ENCODE results near the gene DNAH9.

The DNAH9 gene

GRCh38 chr17:11795906-11796305 is 197.6 kb downstream of the DNAH9 start:
- Histone ChIP-seq H3K4me1 (ENCODE audit: control insufficient read depth, low read length) (no peaks in the 10 kb centered on the region), H4K20me1 (ENCODE audit: control insufficient read depth, insufficient read depth, low read depth, low read length) (no peaks in the 10 kb centered on the region), H3K27me3 (ENCODE audit: control insufficient read depth, low read length) (no peaks in the 10 kb centered on the region), H3K9me3 (ENCODE audit: control insufficient read depth, insufficient read depth, low read length) (no peaks in the 10 kb centered on the region; the same call in 1 of the 2 replicates), H3K4me2 (ENCODE audit: low read length) (no peak overlapping the region), H3K9me2 (replicated peaks; ENCODE audit: control insufficient read depth, low read length) (no peaks in the 10 kb centered on the region), H3K4me3 (ENCODE audit: low read length) (no peak overlapping the region), H3K79me2 (ENCODE audit: control insufficient read depth, low read length) (no peaks in the 10 kb centered on the region), H3K36me3 (ENCODE audit: control insufficient read depth, low read length) (no peaks in the 10 kb centered on the region), H3K27ac (ENCODE audit: low read depth, low read length) (no peak overlapping the region), H3F3A (ENCODE audit: control insufficient read depth, insufficient read depth) (no peaks in the 10 kb centered on the region)
- TF ChIP-seq EZH2phosphoT487 (IDR thresholded peaks at IDR 0.05; ENCODE audit: borderline replicate concordance, low read length) (no peak), CTCF (IDR thresholded peaks at IDR 0.05; ENCODE audit: low read depth, low read length, poor library complexity, severe bottlenecking) (no peak)

GRCh38 chr17:11797803-11798202 is 199.5 kb downstream of the DNAH9 start:
- Histone ChIP-seq H3K4me1 (ENCODE audit: control insufficient read depth, low read length) (no peaks in the 10 kb centered on the region), H3F3A (ENCODE audit: control insufficient read depth, insufficient read depth) (no peaks in the 10 kb centered on the region), H3K9me3 (ENCODE audit: control insufficient read depth, insufficient read depth, low read length) (no peaks in the 10 kb centered on the region; the same call in 1 of the 2 replicates), H3K36me3 (ENCODE audit: control insufficient read depth, low read length) (no peaks in the 10 kb centered on the region), H3K9me2 (replicated peaks; ENCODE audit: control insufficient read depth, low read length) (no peaks in the 10 kb centered on the region), H3K4me2 (ENCODE audit: low read length) (no peak overlapping the region), H3K27ac (ENCODE audit: low read depth, low read length) (no peak overlapping the region), H3K79me2 (ENCODE audit: control insufficient read depth, low read length) (no peaks in the 10 kb centered on the region), H3K27me3 (ENCODE audit: control insufficient read depth, low read length) (no peaks in the 10 kb centered on the region), H3K4me3 (ENCODE audit: low read length) (no peak overlapping the region), H4K20me1 (ENCODE audit: control insufficient read depth, insufficient read depth, low read depth, low read length) (no peaks in the 10 kb centered on the region)
- TF ChIP-seq EZH2phosphoT487 (IDR thresholded peaks at IDR 0.05; ENCODE audit: borderline replicate concordance, low read length) (no peak), CTCF (IDR thresholded peaks at IDR 0.05; ENCODE audit: low read depth, low read length, poor library complexity, severe bottlenecking) (peak; percentile 57)

GRCh38 chr17:11803231-11803969 is 205.1 kb downstream of the DNAH9 start:
- no peaks in the 10 kb centered on the region for H3K27me3 ChIP-seq (ENCODE audit: control insufficient read depth, low read length)
- no peaks in the 10 kb centered on the region for H3K79me2 ChIP-seq (ENCODE audit: control insufficient read depth, low read length)
- no peak overlapping the region for H3K4me2 ChIP-seq (ENCODE audit: low read length)
- H3K4me1 ChIP-seq (ENCODE audit: control insufficient read depth, low read length) = no peaks in the 10 kb centered on the region
- no peak overlapping the region for H3K27ac ChIP-seq (ENCODE audit: low read depth, low read length)
- H3K36me3 ChIP-seq (ENCODE audit: control insufficient read depth, low read length) = no peaks in the 10 kb centered on the region
- H4K20me1 ChIP-seq (ENCODE audit: control insufficient read depth, insufficient read depth, low read depth, low read length) = no peaks in the 10 kb centered on the region
- TF ChIP-seq CTCF (IDR thresholded peaks at IDR 0.05; ENCODE audit: low read depth, low read length, poor library complexity, severe bottlenecking) = no peak
- H3K4me3 ChIP-seq (ENCODE audit: low read length) = no peak overlapping the region
- H3K9me2 ChIP-seq (replicated peaks; ENCODE audit: control insufficient read depth, low read length) = no peaks in the 10 kb centered on the region
- H3K9me3 ChIP-seq (ENCODE audit: control insufficient read depth, insufficient read depth, low read length) = no peaks in the 10 kb centered on the region
- H3F3A ChIP-seq (ENCODE audit: control insufficient read depth, insufficient read depth) = no peaks in the 10 kb centered on the region

All from DOHH2 (cell line).